Erythroblast (primary cell): ENCODE results near the gene MS4A15.

Source experiments
- GATA1 ChIP-seq: IDR thresholded peaks from 2 replicates; pipeline ENCODE4 v1.6.1; 2011; ENCODE audit warnings: low read depth, mild to moderate bottlenecking, control low read depth, low read length, moderate library complexity
- POLR2A ChIP-seq: IDR thresholded peaks from 2 replicates; pipeline ENCODE4 v1.6.1; 2011; ENCODE audit warnings: mild to moderate bottlenecking, low read length

DNA sequence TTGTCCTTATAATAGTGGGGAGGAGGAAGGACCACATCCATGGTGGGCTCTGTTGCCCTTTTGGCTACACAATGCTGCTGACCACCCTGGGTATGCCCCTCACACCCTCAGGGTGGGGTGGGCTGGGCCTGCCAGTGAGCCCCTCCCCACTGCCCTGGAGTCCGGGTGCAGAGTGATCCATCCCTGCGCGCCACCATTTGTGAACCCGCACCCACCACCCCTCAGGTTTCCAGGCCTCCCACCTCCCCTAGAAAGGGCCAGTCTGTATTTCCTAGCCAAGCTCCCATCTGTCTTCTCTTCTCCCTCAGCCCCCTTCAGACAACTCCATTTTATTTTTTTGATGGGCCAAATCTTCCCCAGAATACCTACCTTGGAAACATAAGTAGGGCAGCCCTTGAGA, 53.5 kb downstream of the MS4A15 start:
- TF ChIP-seq POLR2A (no peak), GATA1 (no peak)
